ENCODE results near the gene VHLL.
"Not testable (repeated sequence)": the region's sequence is repeated elsewhere in the genome, so short reads cannot be mapped to it uniquely, and the experiment has no call there.

The VHLL gene

GRCh38 chr1:156323179-156323578, 24.1 kb upstream of the VHLL start:
- Histone ChIP-seq H3K79me2 (ENCODE audit: control insufficient read depth, insufficient read depth, low read length, unreplicated experiment) (peaks cover 13% of the 10 kb centered on the region), H3K36me3 (ENCODE audit: insufficient read depth, low read length) (peaks cover 41% of the 10 kb centered on the region)
- not testable (repeated sequence) for H3K27me3 ChIP-seq (ENCODE audit: insufficient read depth, low read length); H3K4me1 ChIP-seq (ENCODE audit: control insufficient read depth, insufficient read depth, low read length, unreplicated experiment); H2AFZ ChIP-seq (ENCODE audit: low read length, unreplicated experiment); H3K27ac ChIP-seq (ENCODE audit: low read depth, low read length); H3K4me3 ChIP-seq (ENCODE audit: low read depth, low read length)

- H3K27ac ChIP-seq (ENCODE audit: low read depth, low read length) = peak overlapping the region; percentile 28; the same call in 1 of the 2 replicates
- no peaks in the 10 kb centered on the region for H3K4me1 ChIP-seq (ENCODE audit: control insufficient read depth, insufficient read depth, low read length, unreplicated experiment)
- H3K4me3 ChIP-seq (ENCODE audit: low read depth, low read length) = no peak overlapping the region
- no peak overlapping the region for H2AFZ ChIP-seq (ENCODE audit: low read length, unreplicated experiment)
- H3K79me2 ChIP-seq (ENCODE audit: control insufficient read depth, insufficient read depth, low read length, unreplicated experiment) = peaks cover 13% of the 10 kb centered on the region
- H3K36me3 ChIP-seq (ENCODE audit: insufficient read depth, low read length) = peaks cover 54% of the 10 kb centered on the region
- H3K27me3 ChIP-seq (ENCODE audit: insufficient read depth, low read length) = no peaks in the 10 kb centered on the region
These were observed 21.5 kb upstream of the VHLL start for GRCh38 chr1:156320560-156320959.

DNA sequence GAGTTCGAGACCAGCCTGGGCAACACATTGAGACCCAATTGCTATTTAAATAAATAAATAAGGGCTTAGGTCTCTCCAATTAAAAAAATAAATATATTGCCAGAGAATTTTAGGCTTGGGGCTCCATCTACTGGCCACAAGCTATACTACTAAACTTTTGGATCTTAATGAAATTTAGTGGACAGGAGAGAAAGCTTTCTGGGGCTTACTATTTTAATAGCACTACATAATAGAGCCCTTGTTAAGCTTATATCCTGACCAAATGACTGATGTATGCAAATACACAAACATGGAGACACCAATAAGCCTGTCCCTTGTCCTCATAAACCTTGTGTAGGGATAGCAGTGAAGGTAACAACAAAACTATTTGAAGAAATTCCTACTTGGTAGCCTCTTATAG, 20.6 kb upstream of the VHLL start:
- Histone ChIP-seq H2AFZ (ENCODE audit: low read length, unreplicated experiment) (no peak overlapping the region), H3K4me3 (ENCODE audit: low read depth, low read length) (no peak overlapping the region), H3K27ac (ENCODE audit: low read depth, low read length) (no peak overlapping the region), H3K79me2 (ENCODE audit: control insufficient read depth, insufficient read depth, low read length, unreplicated experiment) (peaks cover 13% of the 10 kb centered on the region), H3K27me3 (ENCODE audit: insufficient read depth, low read length) (no peaks in the 10 kb centered on the region), H3K4me1 (ENCODE audit: control insufficient read depth, insufficient read depth, low read length, unreplicated experiment) (no peaks in the 10 kb centered on the region), H3K36me3 (ENCODE audit: insufficient read depth, low read length) (peaks cover 54% of the 10 kb centered on the region)

DNA sequence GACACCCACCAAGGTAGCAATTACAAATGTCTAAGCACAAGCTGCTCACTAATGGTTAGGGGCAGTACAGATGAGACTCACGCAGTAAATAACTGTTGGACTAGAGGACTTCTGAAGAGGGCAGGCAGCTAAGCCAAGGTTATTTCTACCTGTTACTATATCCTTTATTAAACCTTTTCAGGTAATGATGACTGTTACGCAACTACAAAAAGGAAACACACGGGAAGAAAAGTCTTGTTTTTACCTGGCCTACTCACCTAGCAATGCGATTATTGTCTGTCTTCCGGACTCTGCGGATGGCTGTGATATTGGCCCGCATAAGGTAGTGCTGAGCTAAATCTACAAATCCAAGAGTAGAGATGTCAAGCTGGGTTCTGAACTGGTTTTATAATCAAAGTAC, 17.8 kb upstream of the VHLL start:
- no peak overlapping the region for H2AFZ ChIP-seq (ENCODE audit: low read length, unreplicated experiment)
- peaks cover 54% of the 10 kb centered on the region for H3K36me3 ChIP-seq (ENCODE audit: insufficient read depth, low read length)

DNA sequence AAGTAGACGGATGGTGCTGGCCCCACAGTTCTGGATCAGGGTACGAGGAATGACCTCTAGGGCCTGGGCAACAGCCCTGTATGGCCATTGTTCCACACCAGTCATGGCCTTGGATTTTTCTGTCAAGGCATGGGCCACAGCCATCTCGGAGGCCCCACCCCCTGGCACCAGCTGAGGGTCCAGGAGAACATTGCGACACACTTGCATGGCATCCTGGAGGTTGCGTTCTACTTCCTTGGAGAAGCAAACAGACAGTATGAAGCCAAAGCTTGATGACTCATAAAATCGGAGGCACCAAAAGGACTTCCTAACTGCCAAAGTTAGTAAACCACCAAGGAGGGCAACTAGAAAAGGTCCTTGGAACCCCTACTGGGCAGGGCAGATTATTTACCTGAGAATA, 11.9 kb upstream of the VHLL start:
- H3K36me3 ChIP-seq (ENCODE audit: insufficient read depth, low read length) = peaks cover 33% of the 10 kb centered on the region
- peak overlapping the region; percentile 61 for H3K27ac ChIP-seq (ENCODE audit: low read depth, low read length)
- H3K4me1 ChIP-seq (ENCODE audit: control insufficient read depth, insufficient read depth, low read length, unreplicated experiment) = peaks cover 31% of the 10 kb centered on the region
- H2AFZ ChIP-seq (ENCODE audit: low read length, unreplicated experiment) = no peak overlapping the region
- H3K79me2 ChIP-seq (ENCODE audit: control insufficient read depth, insufficient read depth, low read length, unreplicated experiment) = peaks cover 7% of the 10 kb centered on the region
- H3K4me3 ChIP-seq (ENCODE audit: low read depth, low read length) = no peak overlapping the region
- no peaks in the 10 kb centered on the region for H3K27me3 ChIP-seq (ENCODE audit: insufficient read depth, low read length)

More for the DNA sequence above, 17.8 kb upstream of the VHLL start:
- Histone ChIP-seq H3K4me1 (ENCODE audit: control insufficient read depth, insufficient read depth, low read length, unreplicated experiment) (peaks cover 8% of the 10 kb centered on the region), H3K27ac (ENCODE audit: low read depth, low read length) (no peak overlapping the region), H3K4me3 (ENCODE audit: low read depth, low read length) (no peak overlapping the region), H3K79me2 (ENCODE audit: control insufficient read depth, insufficient read depth, low read length, unreplicated experiment) (peaks cover 10% of the 10 kb centered on the region), H3K27me3 (ENCODE audit: insufficient read depth, low read length) (no peaks in the 10 kb centered on the region)

- Histone ChIP-seq H3K4me1 (ENCODE audit: control insufficient read depth, insufficient read depth, low read length, unreplicated experiment) (peaks cover 31% of the 10 kb centered on the region), H3K27me3 (ENCODE audit: insufficient read depth, low read length) (no peaks in the 10 kb centered on the region), H3K4me3 (ENCODE audit: low read depth, low read length) (no peak overlapping the region), H3K79me2 (ENCODE audit: control insufficient read depth, insufficient read depth, low read length, unreplicated experiment) (peaks cover 7% of the 10 kb centered on the region), H3K36me3 (ENCODE audit: insufficient read depth, low read length) (peaks cover 25% of the 10 kb centered on the region), H3K27ac (ENCODE audit: low read depth, low read length) (no peak overlapping the region), H2AFZ (ENCODE audit: low read length, unreplicated experiment) (no peak overlapping the region)
These were observed 9.0 kb upstream of the VHLL start for GRCh38 chr1:156308078-156308477.

GRCh38 chr1:156305215-156305614, 6.1 kb upstream of the VHLL start:
- H3K36me3 ChIP-seq (ENCODE audit: insufficient read depth, low read length) = peaks cover 15% of the 10 kb centered on the region
- H3K27ac ChIP-seq (ENCODE audit: low read depth, low read length) = no peak overlapping the region
- no peak overlapping the region for H2AFZ ChIP-seq (ENCODE audit: low read length, unreplicated experiment)

DNA sequence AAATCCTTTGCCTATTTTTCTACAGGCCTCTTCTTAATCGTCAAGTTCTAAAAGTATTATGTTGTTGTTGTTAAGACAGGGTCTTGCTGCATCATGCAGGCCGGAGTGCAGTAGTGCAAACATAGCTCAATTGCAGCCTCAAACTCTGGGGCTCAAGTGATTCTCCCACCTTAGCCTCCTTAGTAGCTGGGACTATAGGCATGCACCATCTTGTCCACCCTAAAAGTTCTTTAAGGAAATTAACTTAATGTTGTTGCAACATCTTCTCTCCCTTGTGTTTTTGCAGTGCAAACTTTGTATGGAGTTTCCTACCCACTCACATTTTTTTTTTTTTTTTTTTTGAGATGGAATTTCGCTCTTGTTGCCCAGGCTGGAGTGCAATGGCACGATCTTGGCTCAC, 4.1 kb upstream of the VHLL start:
- H3K27ac ChIP-seq (ENCODE audit: low read depth, low read length) = no peak overlapping the region
- no peak overlapping the region for H2AFZ ChIP-seq (ENCODE audit: low read length, unreplicated experiment)
- no peaks in the 10 kb centered on the region for H3K27me3 ChIP-seq (ENCODE audit: insufficient read depth, low read length)
- no peak overlapping the region for H3K4me3 ChIP-seq (ENCODE audit: low read depth, low read length)
- no peaks in the 10 kb centered on the region for H3K79me2 ChIP-seq (ENCODE audit: control insufficient read depth, insufficient read depth, low read length, unreplicated experiment)
- peaks cover 4% of the 10 kb centered on the region; the same call in 1 of the 2 replicates for H3K36me3 ChIP-seq (ENCODE audit: insufficient read depth, low read length)
- peaks cover 5% of the 10 kb centered on the region for H3K4me1 ChIP-seq (ENCODE audit: control insufficient read depth, insufficient read depth, low read length, unreplicated experiment)

More at GRCh38 chr1:156305215-156305614, 6.1 kb upstream of the VHLL start:
- H3K4me1 ChIP-seq (ENCODE audit: control insufficient read depth, insufficient read depth, low read length, unreplicated experiment) = peaks cover 9% of the 10 kb centered on the region
- H3K27me3 ChIP-seq (ENCODE audit: insufficient read depth, low read length) = no peaks in the 10 kb centered on the region
- H3K4me3 ChIP-seq (ENCODE audit: low read depth, low read length) = no peak overlapping the region
- H3K79me2 ChIP-seq (ENCODE audit: control insufficient read depth, insufficient read depth, low read length, unreplicated experiment) = peaks cover 7% of the 10 kb centered on the region

DNA sequence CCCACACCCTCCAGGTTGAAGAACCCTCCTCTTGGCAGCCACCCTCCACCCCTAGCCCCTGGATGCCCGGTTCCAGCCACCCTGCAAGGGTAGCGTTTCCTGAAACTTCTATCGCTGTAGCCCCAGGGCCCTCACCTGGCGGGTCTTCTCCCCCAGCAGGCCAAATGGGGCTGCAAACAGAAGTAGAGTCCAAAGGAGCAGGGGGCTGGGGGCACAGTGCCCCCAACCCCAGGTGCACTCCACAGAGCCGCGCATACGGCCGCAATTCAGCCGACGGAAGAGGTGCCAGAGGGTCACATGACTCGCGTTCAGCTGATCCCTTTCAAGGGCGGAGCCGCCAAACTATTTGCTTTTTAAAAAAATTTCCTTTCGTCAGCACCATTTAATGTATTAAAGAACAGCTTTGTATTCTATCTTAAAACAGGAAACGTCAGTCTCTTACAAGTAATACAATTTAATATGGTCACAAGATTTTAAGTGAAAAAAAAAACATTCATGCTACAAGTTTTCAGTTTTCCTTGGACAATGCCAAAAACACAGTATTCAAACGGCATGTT, 3.6 kb downstream of the VHLL start, which contains the start of gene GLMP:
GLMP (minus strand) TSS at position 289 of the 557 bp plus-strand sequence; CDS start at position 255, 34 bp downstream.
- Histone ChIP-seq H3K79me2 (ENCODE audit: control insufficient read depth, insufficient read depth, low read length, unreplicated experiment) (peaks cover 17% of the 10 kb centered on the region), H3K4me1 (ENCODE audit: control insufficient read depth, insufficient read depth, low read length, unreplicated experiment) (peaks cover 21% of the 10 kb centered on the region), H3K27ac (ENCODE audit: low read depth, low read length) (no peak within 1 kb of the TSS), H3K36me3 (ENCODE audit: insufficient read depth, low read length) (no peaks in the 10 kb centered on the region), H3K4me3 (ENCODE audit: low read depth, low read length) (peak within 1 kb of the TSS; percentile 93), H3K27me3 (ENCODE audit: insufficient read depth, low read length) (no peaks in the 10 kb centered on the region), H2AFZ (ENCODE audit: low read length, unreplicated experiment) (peak within 1 kb of the TSS; percentile 93)

- Histone ChIP-seq H3K36me3 (ENCODE audit: insufficient read depth, low read length) (peaks cover 5% of the 10 kb centered on the region), H3K27me3 (ENCODE audit: insufficient read depth, low read length) (no peaks in the 10 kb centered on the region), H3K27ac (ENCODE audit: low read depth, low read length) (no peak overlapping the region), H3K4me1 (ENCODE audit: control insufficient read depth, insufficient read depth, low read length, unreplicated experiment) (peaks cover 21% of the 10 kb centered on the region), H3K79me2 (ENCODE audit: control insufficient read depth, insufficient read depth, low read length, unreplicated experiment) (peaks cover 17% of the 10 kb centered on the region), H2AFZ (ENCODE audit: low read length, unreplicated experiment) (no peak overlapping the region), H3K4me3 (ENCODE audit: low read depth, low read length) (no peak overlapping the region; the same call in 1 of the 2 replicates)
These were observed 5.2 kb downstream of the VHLL start for GRCh38 chr1:156293895-156294294.

DNA sequence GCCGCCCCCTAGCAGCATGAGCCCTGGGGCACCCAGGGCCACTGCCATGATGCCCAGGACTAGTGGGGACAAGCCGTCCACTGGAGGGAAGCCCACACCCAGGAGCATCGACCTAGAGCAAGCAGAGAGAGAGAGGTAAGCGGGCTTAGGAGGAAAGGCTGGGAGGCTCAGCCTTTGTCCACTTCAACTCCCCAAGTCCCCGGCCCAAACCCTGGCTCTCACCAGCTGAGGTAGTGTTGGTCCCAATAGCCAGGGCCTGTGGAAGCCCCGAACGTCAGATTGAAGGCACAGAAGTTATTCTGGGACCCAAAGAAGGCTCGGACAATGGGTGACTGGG, 6.0 kb downstream of the VHLL start:
- Histone ChIP-seq H3K4me3 (ENCODE audit: low read depth, low read length) (no peak overlapping the region), H3K79me2 (ENCODE audit: control insufficient read depth, insufficient read depth, low read length, unreplicated experiment) (peaks cover 17% of the 10 kb centered on the region), H3K4me1 (ENCODE audit: control insufficient read depth, insufficient read depth, low read length, unreplicated experiment) (peaks cover 21% of the 10 kb centered on the region), H3K27ac (ENCODE audit: low read depth, low read length) (no peak overlapping the region), H2AFZ (ENCODE audit: low read length, unreplicated experiment) (no peak overlapping the region), H3K27me3 (ENCODE audit: insufficient read depth, low read length) (no peaks in the 10 kb centered on the region), H3K36me3 (ENCODE audit: insufficient read depth, low read length) (peaks cover 10% of the 10 kb centered on the region)

Measured in ACC112 (cell line).